Fibroblast of lung (primary cell): ENCODE data around the gene BLACAT1. TPM values are rescaled to one million over a fixed set of nuclear protein-coding genes. Genes with fewer than 3 reads are reported as not detected.

ENCODE experiments used
- DNase-seq, 2 donors: peaks; one replicate each; pipeline versions ENCODE4 v3.0.0 to v3.0.0-alpha.2; 2010; ENCODE audit warnings: low read depth in 2 of 2
- H2AFZ ChIP-seq: 2 replicates; pipeline ENCODE4 v1.5.1; 2012; ENCODE audit warnings: low read length, control low read depth, inconsistent platforms
- H3K27ac ChIP-seq: 2 replicates; pipeline ENCODE4 v1.5.1; 2011; ENCODE audit warnings: low read length, control low read depth; ENCODE audit not compliant: insufficient read depth
- H3K27me3 ChIP-seq: 2 replicates; pipeline ENCODE4 v1.5.1; 2011; ENCODE audit warnings: mild to moderate bottlenecking, low read length; ENCODE audit not compliant: control insufficient read depth, insufficient read depth
- H3K36me3 ChIP-seq: 2 replicates; pipeline ENCODE4 v1.5.1; 2011; ENCODE audit warnings: low read length; ENCODE audit not compliant: control insufficient read depth, insufficient read depth
- H3K4me1 ChIP-seq: 2 replicates; pipeline ENCODE4 v1.5.1; 2011; ENCODE audit warnings: low read length; ENCODE audit not compliant: control insufficient read depth, insufficient read depth; ENCODE audit errors: extremely low read depth
- H3K4me2 ChIP-seq: 2 replicates; pipeline ENCODE4 v1.5.1; 2011; ENCODE audit warnings: low read length, control low read depth; ENCODE audit not compliant: insufficient read depth; ENCODE audit errors: extremely low read depth
- H3K4me3 ChIP-seq, 4 experiments: fragments of 200-600 bp in 1 of 4; sonication (generic) in 1 of 4; replicated peaks in 1 of 4; 2 replicates each; pipeline ENCODE4 v1.5.1; 2011 to 2016; ENCODE audit warnings: low read length in 4 of 4, low read depth in 3 of 4, mild to moderate bottlenecking in 3 of 4, control low read depth in 2 of 4, inconsistent platforms in 1 of 4, mixed read lengths in 1 of 4; ENCODE audit not compliant: insufficient read depth in 1 of 4; ENCODE audit errors: control extremely low read depth in 1 of 4
- H3K79me2 ChIP-seq: 2 replicates; pipeline ENCODE4 v1.5.1; 2012; ENCODE audit warnings: mild to moderate bottlenecking, low read length, inconsistent platforms; ENCODE audit not compliant: control insufficient read depth, insufficient read depth
- H3K9ac ChIP-seq: 2 replicates; pipeline ENCODE4 v1.5.1; 2011; ENCODE audit warnings: mild to moderate bottlenecking, low read length, control low read depth; ENCODE audit not compliant: insufficient read depth
- H3K9me3 ChIP-seq: 2 replicates; pipeline ENCODE4 v1.5.1; 2012; ENCODE audit warnings: low read depth, low read length; ENCODE audit not compliant: control insufficient read depth, insufficient read depth
- H4K20me1 ChIP-seq: 2 replicates; pipeline ENCODE4 v1.5.1; 2011; ENCODE audit warnings: low read length; ENCODE audit not compliant: control insufficient read depth, insufficient read depth; ENCODE audit errors: extremely low read depth
- CTCF ChIP-seq, 2 donors: IDR thresholded peaks in 1 of 2; conservative IDR thresholded peaks in 1 of 2; 1 replicate in 1 of 2; 2 replicates in 1 of 2; pipeline ENCODE4 v1.5.1; 2011 to 2012; ENCODE audit warnings: low read length in 2 of 2, control low read depth in 1 of 2, inconsistent platforms in 1 of 2, low read depth in 1 of 2, mild to moderate bottlenecking in 1 of 2
- EZH2 ChIP-seq: IDR thresholded peaks from 2 replicates; pipeline ENCODE4 v1.5.1; 2012; ENCODE audit warnings: low read length, control low read depth, mild to moderate bottlenecking; ENCODE audit errors: missing control alignments
- polyA plus RNA-seq, 2 donors: library from polyadenylated mRNA; depleted of rRNA in 1 of 2; stranded (reverse) in 1 of 2; unstranded in 1 of 2; fragments of >200 nt; gene quantifications; 2 replicates each; pipeline ENCODE4 v1.2.1, GENCODE V29; 2011 to 2012; ENCODE audit warnings: missing spikeins in 1 of 2
- total RNA-seq: library from RNA; depleted of rRNA; stranded (reverse); fragments of >200 nt; gene quantifications from 2 replicates; pipeline ENCODE4 v1.2.1, GENCODE V29; 2014

The BLACAT1 gene
- total and polyA plus RNA-seq, 2 donors (not counting 1 experiment from before 2014, with no cell fraction given): not detected

GRCh38 chr1:205452933-205453332, 2.9 kb downstream of the BLACAT1 start:
- H4K20me1 ChIP-seq: no peaks in the 10 kb centered on the region
- no peaks in the 10 kb centered on the region for H3K4me1 ChIP-seq
- no peak for TF ChIP-seq EZH2
- TF ChIP-seq CTCF (conservative IDR thresholded peaks at IDR 0.05 in 1 of 2, IDR thresholded peaks at IDR 0.05 in 1 of 2; ENCODE audit: low read depth in 1 of 2, low read length in 2 of 2): no peak
- H3K36me3 ChIP-seq: no peaks in the 10 kb centered on the region
- H3K4me3 ChIP-seq: no peak overlapping the region
- DNase-seq: no peak
- H3K9ac ChIP-seq: no peak overlapping the region
- H3K27me3 ChIP-seq: peaks cover 51% of the 10 kb centered on the region
- H3K9me3 ChIP-seq: no peaks in the 10 kb centered on the region
- no peak overlapping the region for H2AFZ ChIP-seq
- H3K79me2 ChIP-seq: no peaks in the 10 kb centered on the region
- H3K27ac ChIP-seq: no peak overlapping the region
- no peak overlapping the region for H3K4me2 ChIP-seq

- H2AFZ ChIP-seq: no peak overlapping the region
- no peaks in the 10 kb centered on the region for H4K20me1 ChIP-seq
- no peaks in the 10 kb centered on the region for H3K79me2 ChIP-seq
- H3K27ac ChIP-seq: no peak overlapping the region
- no peak for TF ChIP-seq CTCF (conservative IDR thresholded peaks at IDR 0.05 in 1 of 2, IDR thresholded peaks at IDR 0.05 in 1 of 2; ENCODE audit: low read depth in 1 of 2, low read length in 2 of 2)
- no peak for TF ChIP-seq EZH2
- H3K9ac ChIP-seq: no peak overlapping the region
- H3K4me2 ChIP-seq: no peak overlapping the region
- DNase-seq: no peak
- H3K36me3 ChIP-seq: no peaks in the 10 kb centered on the region
- peaks cover 46% of the 10 kb centered on the region for H3K27me3 ChIP-seq
- H3K4me3 ChIP-seq: no peak overlapping the region
- H3K4me1 ChIP-seq: no peaks in the 10 kb centered on the region
- H3K9me3 ChIP-seq: no peaks in the 10 kb centered on the region
These were observed 3.5 kb downstream of the BLACAT1 start for GRCh38 chr1:205452364-205452763.

GRCh38 chr1:205451759-205452164, 4.1 kb downstream of the BLACAT1 start:
- no peaks in the 10 kb centered on the region for H3K4me1 ChIP-seq
- no peaks in the 10 kb centered on the region for H3K9me3 ChIP-seq
- no peaks in the 10 kb centered on the region for H4K20me1 ChIP-seq
- H3K79me2 ChIP-seq: no peaks in the 10 kb centered on the region
- H3K4me3 ChIP-seq: no peak overlapping the region
- DNase-seq: no peak
- no peak overlapping the region for H3K9ac ChIP-seq
- H3K4me2 ChIP-seq: no peak overlapping the region
- H2AFZ ChIP-seq: no peak overlapping the region
- peaks cover 44% of the 10 kb centered on the region for H3K27me3 ChIP-seq
- no peaks in the 10 kb centered on the region for H3K36me3 ChIP-seq
- no peak for TF ChIP-seq EZH2
- no peak for TF ChIP-seq CTCF (conservative IDR thresholded peaks at IDR 0.05 in 1 of 2, IDR thresholded peaks at IDR 0.05 in 1 of 2; ENCODE audit: low read depth in 1 of 2, low read length in 2 of 2)
- H3K27ac ChIP-seq: no peak overlapping the region
